Measurements from ENCODE around the gene RALGDS. TPM values are rescaled to one million over a fixed set of nuclear protein-coding genes. Genes with fewer than 3 reads are reported as not detected.

The RALGDS gene
- total and polyA plus RNA-seq, 2 of the 13 experiments (the other 11 are each of a cell fraction or from before 2014, with no cell fraction given): 12.9 to 25.5 TPM

- CTCF ChIA-PET (ENCODE audit: low intra/inter-chr PET ratio, low total read pairs): no interaction called here
- Histone ChIP-seq H3K9ac (ENCODE audit: insufficient read depth, low read depth, low read length) (no peak overlapping the region), H3K4me2 (ENCODE audit: low read depth, low read length) (no peak overlapping the region), H3K4me1 (ENCODE audit: insufficient read depth, low read length) (peaks cover 7% of the 10 kb centered on the region), H3K27me3 (ENCODE audit: control insufficient read depth in 1 of 2, insufficient read depth in 2 of 2, low read length in 2 of 2) (no peaks in the 10 kb centered on the region), H3K36me3 (replicated peaks in 1 of 2; ENCODE audit: control insufficient read depth in 1 of 2, insufficient read depth in 2 of 2, low read length in 2 of 2) (peaks cover 17 to 38% of the 10 kb centered on the region in 2 experiments; a peak in 4 of 5 replicates), H3K9me3 (ENCODE audit: low read length) (no peaks in the 10 kb centered on the region), H4K20me1 (ENCODE audit: insufficient read depth, low read length) (peaks cover 16% of the 10 kb centered on the region; the same call in 1 of the 2 replicates), H3K79me2 (ENCODE audit: insufficient read depth, low read length) (no peaks in the 10 kb centered on the region), H2AFZ (ENCODE audit: low read length) (no peak overlapping the region), H3K4me3 (replicated peaks in 1 of 3; ENCODE audit: insufficient read depth in 1 of 3, low read depth in 2 of 3, low read length in 3 of 3) (no peak overlapping the region), H3K27ac (ENCODE audit: extremely low read length, insufficient read depth, low read length) (no peak overlapping the region)
- POLR2A ChIA-PET: no interaction called here
- FAIRE-seq: no peak
- DNase-seq (ENCODE audit: low spot score): no peak
- no peak for ATAC-seq
- intact Hi-C loops (cut with micrococcal nuclease; ENCODE audit: unreplicated experiment) (no loop called here), in situ Hi-C loops (cut with HindIII; ENCODE audit: extremely low pct_ligation_motif_present, low pct_unique_long_range_greater_than_20kb) (loop anchor here (5.0 kb wide), 1 partner anchor 38 kb away; no protein-coding TSS in a partner anchor)
- 97% methylated on average over 7 of the region's 19 CpGs for WGBS (ENCODE audit: low lambda C conversion rate)
- TF ChIP-seq MXD4 (CRISPR knock-in tag; IDR thresholded peaks at IDR 0.05) (no peak), NR2F6 (IDR thresholded peaks at IDR 0.05) (no peak), NR2F6 (CRISPR knock-in tag; IDR thresholded peaks at IDR 0.05) (no peak), ZNF407 (CRISPR knock-in tag; IDR thresholded peaks at IDR 0.05; ENCODE audit: not compliant biosample characterization) (no peak), ZNF274 (CRISPR knock-in tag; IDR thresholded peaks at IDR 0.05) (no peak), ZFP1 (CRISPR knock-in tag; IDR thresholded peaks at IDR 0.05) (no peak), CERS6 (CRISPR knock-in tag; IDR thresholded peaks at IDR 0.05) (no peak), ATF4 (CRISPR knock-in tag; IDR thresholded peaks at IDR 0.05) (no peak)
- TF ChIP-seq, protein P1, sequence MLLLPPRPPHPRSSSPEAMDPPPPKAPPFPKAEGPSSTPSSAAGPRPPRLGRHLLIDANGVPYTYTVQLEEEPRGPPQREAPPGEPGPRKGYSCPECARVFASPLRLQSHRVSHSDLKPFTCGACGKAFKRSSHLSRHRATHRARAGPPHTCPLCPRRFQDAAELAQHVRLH (CRISPR knock-in tag; IDR thresholded peaks at IDR 0.05; ENCODE audit: borderline replicate concordance, low read depth): no peak
- no TSS peak for BruUV-seq (replicated peaks)
These were observed 12.0 kb downstream of the RALGDS start for GRCh38 chr9:133108794-133109641.
